Ectodermal cell (in vitro differentiated cells): ENCODE measurements around the gene SMAD7.

Experiments used
- H3K27ac ChIP-seq: 2 replicates; pipeline ENCODE4 v1.7.0; 2013; ENCODE audit warnings: mild to moderate bottlenecking, low read depth, low read length; ENCODE audit not compliant: insufficient read depth, poor library complexity, severe bottlenecking
- H3K27me3 ChIP-seq: 2 replicates; pipeline ENCODE4 v1.7.0; 2013; ENCODE audit warnings: mild to moderate bottlenecking, low read length; ENCODE audit not compliant: insufficient read depth, control insufficient read depth, poor library complexity, severe bottlenecking
- H3K36me3 ChIP-seq: one replicate; pipeline ENCODE4 v1.7.0; 2013; ENCODE audit warnings: low read length; ENCODE audit not compliant: control insufficient read depth, insufficient read depth
- H3K4me1 ChIP-seq: one replicate; pipeline ENCODE4 v1.7.0; 2013; ENCODE audit warnings: low read length; ENCODE audit not compliant: control insufficient read depth, insufficient read depth
- H3K4me3 ChIP-seq: 2 replicates; pipeline ENCODE4 v1.7.0; 2013; ENCODE audit warnings: low read depth, low read length, control low read depth; ENCODE audit not compliant: insufficient read depth
- H3K9me3 ChIP-seq: 2 replicates; pipeline ENCODE4 v1.7.0; 2013; ENCODE audit warnings: mild to moderate bottlenecking, low read length, moderate library complexity; ENCODE audit not compliant: control insufficient read depth
- WGBS, 2 experiments: methylation state at CpG; one replicate each; pipeline ENCODE4 v1.1.7; 2013; ENCODE audit warnings: missing lambda C conversion rate in 2 of 2; 5-methylcytosine and 5-hydroxymethylcytosine counted together

SMAD7 gene

DNA sequence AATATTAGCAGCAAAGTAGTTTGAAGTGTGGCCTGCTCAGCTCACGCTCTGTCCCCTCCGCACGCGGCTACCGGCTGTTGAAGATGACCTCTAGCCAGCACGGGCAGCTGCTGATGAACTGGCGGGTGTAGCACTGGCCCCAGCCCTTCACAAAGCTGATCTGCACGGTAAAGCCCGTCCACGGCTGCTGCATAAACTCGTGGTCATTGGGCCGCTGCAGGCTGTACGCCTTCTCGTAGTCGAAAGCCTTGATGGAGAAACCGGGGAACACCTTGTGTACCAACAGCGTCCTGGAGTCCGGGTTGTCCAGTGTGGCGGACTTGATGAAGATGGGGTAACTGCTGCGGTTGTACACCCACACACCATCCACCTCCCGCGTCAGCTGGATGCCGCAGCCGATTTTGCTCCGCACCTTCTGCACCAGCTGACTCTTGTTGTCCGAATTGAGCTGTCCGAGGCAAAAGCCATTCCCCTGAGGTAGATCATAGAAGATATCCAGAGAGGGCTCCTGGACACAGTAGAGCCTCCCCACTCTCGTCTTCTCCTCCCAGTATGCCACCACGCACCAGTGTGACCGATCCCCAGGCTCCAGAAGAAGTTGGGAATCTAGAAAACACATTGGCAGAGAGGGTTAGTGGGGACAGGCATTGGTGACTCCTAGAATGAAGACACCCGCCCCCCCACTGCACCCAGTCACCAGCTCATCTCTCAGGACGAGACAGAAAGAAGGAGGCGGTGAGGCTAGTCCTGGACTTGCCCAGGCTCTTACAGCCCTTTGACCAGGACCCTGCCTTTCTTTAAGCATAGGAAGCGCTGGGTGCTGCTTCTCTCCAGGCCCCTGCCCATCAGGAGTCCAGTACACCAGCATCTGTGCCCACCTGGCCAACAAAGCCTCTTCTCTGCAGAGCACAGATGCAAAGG is 29.2 kb downstream of the SMAD7 start:
- peaks cover 23% of the 10 kb centered on the region for H3K4me1 ChIP-seq
- H3K36me3 ChIP-seq: no peaks in the 10 kb centered on the region
- H3K9me3 ChIP-seq: no peaks in the 10 kb centered on the region
- H3K4me3 ChIP-seq: no peak overlapping the region
- no peaks in the 10 kb centered on the region for H3K27me3 ChIP-seq
- H3K27ac ChIP-seq: no peak overlapping the region
- WGBS, 2 experiments: 94% methylated on average over 34 of the region's 34 CpGs

DNA sequence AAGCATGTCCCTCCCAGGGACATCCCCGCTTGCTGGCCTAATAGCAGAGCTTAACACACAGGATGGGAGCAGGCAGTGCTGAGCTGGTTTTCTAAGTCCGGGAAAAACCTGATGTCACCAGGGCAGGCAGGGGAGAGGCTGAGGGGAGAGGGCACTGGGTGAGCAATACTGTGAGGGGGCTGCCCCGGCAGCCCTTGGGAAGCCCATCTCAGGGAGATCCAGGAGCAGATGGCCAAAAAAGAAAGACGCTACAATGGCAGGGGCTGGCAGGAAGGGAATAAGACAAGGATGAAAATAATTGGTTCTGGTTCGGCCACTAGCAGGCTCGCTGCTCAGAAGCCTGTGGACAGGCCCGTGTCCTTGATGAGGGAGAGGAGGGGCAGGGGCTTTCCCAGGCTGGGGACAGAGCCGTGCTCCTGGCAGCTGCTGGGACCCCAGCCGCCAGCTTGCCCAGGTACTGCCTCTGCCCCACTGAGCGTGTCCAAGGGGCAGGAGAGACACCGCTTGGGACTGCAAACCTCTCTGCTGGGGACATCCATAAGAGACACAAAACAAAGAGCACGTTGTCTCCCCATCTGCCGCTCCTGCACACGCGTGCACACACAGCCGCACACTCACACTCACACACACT is 30.2 kb downstream of the SMAD7 start:
- Histone ChIP-seq H3K27me3 (no peaks in the 10 kb centered on the region), H3K27ac (no peak overlapping the region), H3K36me3 (no peaks in the 10 kb centered on the region), H3K9me3 (no peaks in the 10 kb centered on the region), H3K4me1 (peaks cover 23% of the 10 kb centered on the region), H3K4me3 (no peak overlapping the region)
- WGBS, 2 experiments: 81 to 84% methylated on average over 16 of the region's 16 CpGs

DNA sequence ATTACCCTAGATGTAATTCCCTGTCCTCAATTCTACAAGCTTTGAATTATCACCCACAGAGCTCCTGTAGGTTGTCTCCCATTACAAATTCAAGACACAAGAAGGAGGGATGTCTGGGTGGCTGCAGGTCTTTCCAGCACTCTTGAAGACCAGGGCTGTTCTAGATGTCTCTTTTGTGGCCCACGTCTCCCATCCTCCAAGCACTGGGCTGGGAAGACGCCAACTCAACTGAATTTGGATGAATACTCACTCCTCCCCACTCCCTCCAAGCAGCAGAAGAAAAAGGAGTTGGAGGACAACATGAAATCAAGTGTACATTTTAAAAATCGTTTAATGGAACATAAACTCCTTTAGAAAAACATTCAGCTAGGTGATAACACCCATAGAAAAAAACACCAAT is 31.2 kb downstream of the SMAD7 start:
- Histone ChIP-seq H3K9me3 (no peaks in the 10 kb centered on the region), H3K4me3 (no peak overlapping the region), H3K27ac (no peak overlapping the region), H3K36me3 (no peaks in the 10 kb centered on the region), H3K27me3 (no peaks in the 10 kb centered on the region), H3K4me1 (peaks cover 21% of the 10 kb centered on the region)
- WGBS, 2 experiments: 84 to 88% methylated on average over 3 of the region's 3 CpGs

DNA sequence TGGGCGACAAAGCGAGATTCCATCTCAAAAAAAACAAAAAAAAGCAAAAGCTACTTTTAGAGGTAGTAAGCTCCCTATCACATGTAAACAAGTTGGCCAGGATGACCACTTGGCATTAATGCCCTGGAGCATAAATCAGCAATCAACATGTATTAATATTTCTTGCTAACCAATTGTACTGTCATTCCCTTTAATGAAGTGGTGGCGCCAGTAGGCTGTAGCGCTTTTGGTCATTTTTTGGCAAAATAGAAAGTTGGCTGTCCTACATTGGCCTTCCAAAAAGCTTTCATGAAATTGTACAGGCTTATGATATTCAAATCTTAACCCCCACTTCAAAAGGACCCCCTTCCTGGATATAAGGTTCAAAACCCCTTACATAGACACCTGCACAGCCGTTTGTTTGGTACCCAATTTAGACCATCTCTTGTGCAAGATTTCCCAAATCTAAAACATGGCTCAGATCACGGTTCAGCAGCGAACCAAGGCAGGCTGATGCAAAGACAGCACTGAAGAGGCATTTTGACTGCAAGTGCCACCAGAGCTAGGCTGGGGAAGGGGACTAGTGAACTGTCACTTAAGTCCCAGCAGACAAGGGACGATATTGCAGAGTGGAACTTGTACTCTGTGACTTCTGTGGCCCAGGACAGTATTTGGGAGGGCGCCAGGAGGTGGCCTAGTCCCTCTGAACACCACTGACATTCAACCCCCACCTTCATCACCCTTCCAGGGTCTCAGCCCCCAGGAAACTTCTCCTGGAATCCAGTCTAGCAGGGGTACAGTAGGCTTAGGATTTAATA is 31.9 kb downstream of the SMAD7 start:
- WGBS, 2 experiments: 96 to 97% methylated on average over 9 of the region's 9 CpGs
- Histone ChIP-seq H3K9me3 (no peaks in the 10 kb centered on the region), H3K4me1 (peaks cover 17% of the 10 kb centered on the region), H3K27me3 (no peaks in the 10 kb centered on the region), H3K27ac (no peak overlapping the region), H3K36me3 (no peaks in the 10 kb centered on the region), H3K4me3 (no peak overlapping the region)

DNA sequence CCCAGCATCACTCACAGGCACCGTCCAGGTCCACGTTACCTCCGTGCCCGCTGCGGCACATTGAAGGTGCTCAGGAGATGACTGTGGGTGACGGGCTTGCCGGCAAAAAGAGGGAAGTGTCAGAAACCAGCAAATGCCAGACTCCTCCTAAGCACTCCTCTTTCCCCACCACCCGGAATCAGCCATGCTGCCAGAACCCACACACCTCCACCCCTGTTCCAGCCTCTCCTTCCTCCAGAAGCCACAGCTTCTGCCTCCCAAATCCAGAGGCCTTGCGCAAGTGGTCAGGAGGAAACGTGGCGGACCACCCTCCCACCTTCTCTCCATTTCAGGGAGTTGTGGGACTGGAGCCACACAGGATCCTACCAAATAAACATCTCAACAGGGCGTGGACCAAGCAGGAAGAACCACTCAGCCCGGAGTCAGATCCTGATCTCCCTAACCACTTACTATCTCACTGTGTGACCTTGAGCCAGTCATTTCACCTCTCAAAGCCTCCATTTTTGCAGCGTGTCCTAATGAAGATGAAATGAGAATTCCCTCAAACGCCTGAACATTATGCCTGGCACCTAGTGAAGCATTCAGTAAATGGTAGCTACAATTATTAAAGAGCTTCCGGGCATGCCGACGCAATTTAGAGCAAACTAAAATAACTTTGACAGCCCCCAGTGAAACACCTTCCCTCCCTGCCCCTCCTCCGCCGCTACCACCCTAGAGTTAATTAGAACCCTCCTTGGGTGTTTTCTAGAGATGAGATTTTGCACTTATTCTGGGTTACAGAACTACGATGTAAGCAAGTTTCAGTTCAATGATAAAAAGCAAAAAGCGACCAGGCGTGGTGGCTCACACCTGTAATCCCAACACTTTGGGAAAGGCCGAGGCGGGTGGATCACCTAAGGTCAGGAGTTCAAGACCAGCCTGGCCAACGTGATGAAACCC is 32.9 kb downstream of the SMAD7 start:
- H3K27ac ChIP-seq: no peak overlapping the region
- WGBS, 2 experiments: 93 to 94% methylated on average over 26 of the region's 26 CpGs
- no peaks in the 10 kb centered on the region for H3K36me3 ChIP-seq
- no peak overlapping the region for H3K4me3 ChIP-seq
- H3K27me3 ChIP-seq: no peaks in the 10 kb centered on the region
- peaks cover 7% of the 10 kb centered on the region for H3K4me1 ChIP-seq
- H3K9me3 ChIP-seq: no peaks in the 10 kb centered on the region

DNA sequence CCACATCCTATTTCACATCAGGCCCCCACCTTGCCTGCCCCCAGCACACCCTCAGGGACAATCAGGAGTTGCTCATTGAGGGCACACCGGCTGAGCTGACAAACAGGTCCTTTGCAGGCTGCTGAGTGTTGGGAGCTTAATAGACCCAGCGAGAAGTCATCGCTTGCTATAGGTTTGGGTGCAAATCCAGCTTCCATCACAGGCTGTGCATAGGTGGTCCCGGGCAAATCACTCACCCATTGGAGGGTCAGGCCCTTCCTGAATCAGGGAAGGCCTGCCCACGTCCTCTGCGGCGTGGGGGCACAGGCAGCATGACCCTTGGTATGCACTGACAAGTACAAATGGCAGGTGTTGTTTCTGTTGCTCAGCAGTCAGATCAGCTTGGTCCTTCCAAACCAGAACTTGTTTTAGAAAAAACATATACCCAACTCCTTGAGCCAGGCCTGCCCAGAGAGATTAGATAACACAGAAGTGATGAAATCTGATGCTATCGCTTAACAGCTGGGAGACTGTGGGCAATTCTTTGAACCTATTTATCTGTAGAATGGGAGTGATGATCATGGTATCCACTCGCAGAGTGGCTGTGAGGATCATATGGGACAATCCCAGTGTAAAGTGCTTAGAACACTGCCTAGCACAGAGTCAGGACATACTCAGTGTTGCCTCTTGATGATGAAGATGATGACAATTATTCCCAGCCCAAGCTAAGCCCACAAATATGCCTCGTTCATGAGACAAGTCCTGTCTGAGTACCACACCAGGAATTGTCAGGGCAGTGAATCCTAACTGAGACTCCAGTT is 34.9 kb downstream of the SMAD7 start:
- Histone ChIP-seq H3K4me3 (no peak overlapping the region), H3K9me3 (no peaks in the 10 kb centered on the region), H3K27ac (no peak overlapping the region), H3K27me3 (no peaks in the 10 kb centered on the region), H3K4me1 (peaks cover 5% of the 10 kb centered on the region), H3K36me3 (no peaks in the 10 kb centered on the region)
- 90 to 92% methylated on average over 10 of the region's 10 CpGs for WGBS, 2 experiments

DNA sequence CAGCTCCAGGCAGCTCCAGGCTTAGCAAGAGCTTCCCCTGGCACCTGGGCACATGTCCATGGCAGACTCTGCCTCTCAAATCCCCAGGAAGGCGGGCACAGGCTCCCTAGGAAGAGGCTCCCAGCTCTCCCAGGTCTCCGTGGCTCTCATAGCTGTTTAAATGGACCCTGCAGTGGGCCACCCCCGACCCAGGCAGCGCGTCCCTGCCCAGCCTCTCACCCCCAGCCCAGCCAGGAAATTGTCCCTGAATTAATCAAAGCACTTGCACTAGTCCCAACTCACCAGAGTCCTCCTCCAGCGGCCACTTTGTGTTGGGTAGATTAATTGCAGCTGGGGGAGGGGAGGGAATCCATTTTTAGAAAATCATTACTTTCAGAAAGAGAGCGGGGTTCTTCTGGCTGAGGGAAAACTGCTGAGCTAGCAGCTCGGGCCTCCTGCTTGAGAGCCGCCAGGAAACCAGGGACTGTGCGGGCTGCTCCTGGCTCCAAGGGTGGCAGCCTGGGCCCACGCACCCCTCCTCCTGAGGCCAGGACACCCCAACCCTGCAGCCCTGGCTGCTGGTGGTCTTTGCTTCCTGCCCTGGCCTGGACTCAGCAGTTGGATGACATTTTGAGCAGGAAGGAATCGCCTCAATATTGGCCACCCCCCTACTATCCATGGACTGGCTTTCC is 36.0 kb downstream of the SMAD7 start:
- Histone ChIP-seq H3K27me3 (no peaks in the 10 kb centered on the region), H3K27ac (no peak overlapping the region), H3K36me3 (no peaks in the 10 kb centered on the region), H3K4me3 (no peak overlapping the region), H3K9me3 (no peaks in the 10 kb centered on the region), H3K4me1 (peaks cover 5% of the 10 kb centered on the region)
- 81% methylated on average over 11 to 12 of the region's 12 CpGs for WGBS, 2 experiments

DNA sequence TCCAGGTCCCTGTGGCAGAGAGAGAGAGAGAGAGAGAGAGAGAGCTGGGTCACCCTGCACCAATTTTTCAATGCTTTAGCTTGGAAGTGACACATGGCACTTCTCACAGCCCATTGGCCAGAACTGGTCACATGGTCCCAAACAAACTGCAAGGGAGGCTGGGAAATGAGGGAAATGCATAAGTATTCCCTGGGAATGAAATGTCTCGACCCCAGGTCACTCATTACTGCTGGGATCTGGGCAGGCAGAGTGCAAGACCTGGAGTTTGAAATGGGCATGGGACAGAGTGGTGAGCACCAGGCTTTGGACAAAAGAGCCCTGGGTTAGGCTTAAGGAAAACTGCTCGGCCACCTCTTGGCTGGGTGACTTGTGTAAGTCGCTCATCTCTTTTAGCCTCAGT is 37.0 kb downstream of the SMAD7 start:
- Histone ChIP-seq H3K27ac (no peak overlapping the region), H3K4me3 (no peak overlapping the region), H3K4me1 (peaks cover 5% of the 10 kb centered on the region), H3K27me3 (no peaks in the 10 kb centered on the region), H3K9me3 (no peaks in the 10 kb centered on the region), H3K36me3 (no peaks in the 10 kb centered on the region)
- WGBS, 2 experiments: 94 to 96% methylated on average over 3 of the region's 3 CpGs
